PFSK-1 (cell line): ENCODE data around the gene GPR39.

Experiments used
- POLR2AphosphoS5 ChIP-seq: IDR thresholded peaks from 2 replicates; pipeline ENCODE4 v1.6.1; 2012; ENCODE audit warnings: low read depth, mild to moderate bottlenecking, control low read depth, low read length, moderate library complexity
- REST ChIP-seq, 2 experiments: IDR thresholded peaks; 2 replicates each; pipeline versions ENCODE4 v1.6.1 to v1.8.0; 2011 to 2012; ENCODE audit warnings: low read depth in 2 of 2, low read length in 2 of 2, control low read depth in 1 of 2, inconsistent platforms in 1 of 2, mild to moderate bottlenecking in 1 of 2, moderate library complexity in 1 of 2; ENCODE audit not compliant: insufficient read depth in 1 of 2
- SIN3A ChIP-seq: IDR thresholded peaks from 2 replicates; pipeline ENCODE4 v1.6.1; 2012; ENCODE audit warnings: mild to moderate bottlenecking, low read length, moderate library complexity, borderline replicate concordance; ENCODE audit not compliant: insufficient read depth

GRCh38 chr2:132668189-132668823 lies 251.7 kb downstream of the GPR39 start:
- TF ChIP-seq POLR2AphosphoS5, result no peak
- no peak for TF ChIP-seq REST (IDR thresholded peaks at IDR 0.05; ENCODE audit: insufficient read depth in 1 of 2, low read depth in 2 of 2, low read length in 2 of 2)
- TF ChIP-seq SIN3A, result no peak
